ENCODE results near the gene MAGEB18.

The MAGEB18 gene

GRCh38 chrX:26138274-26138673 is at the start of gene MAGEB18:
Gene MAGEB18 (plus strand): TSS chrX:26138343. CDS start chrX:26138986, 643 bp downstream.
- no peak for DNase-seq (ENCODE audit: low spot score)

GRCh38 chrX:26100421-26100920 is 37.7 kb upstream of the MAGEB18 start:
- no peak for DNase-seq (ENCODE audit: low spot score)

- DNase-seq (ENCODE audit: low spot score), result no peak
Measured at GRCh38 chrX:26109142-26109541, 29.0 kb upstream of the MAGEB18 start.

- no peak for DNase-seq (ENCODE audit: low spot score)
Measured at GRCh38 chrX:26146024-26146423, 7.9 kb downstream of the MAGEB18 start.

GRCh38 chrX:26160301-26160700 is 22.2 kb downstream of the MAGEB18 start, which contains the start of gene MAGEB6B:
Gene MAGEB6B (plus strand): TSS chrX:26160601. CDS start chrX:26160601, 0 bp downstream.
- no peak for DNase-seq (ENCODE audit: low spot score)
